Astrocyte of the cerebellum (primary cell): ENCODE measurements around the gene LIPI.

Source experiments
- DNase-seq: peaks from one replicate; pipeline ENCODE4 v3.0.0-alpha.2; 2011; ENCODE audit warnings: low read depth
- H3K4me3 ChIP-seq: 2 replicates; pipeline ENCODE4 v1.5.1; 2011; ENCODE audit warnings: mild to moderate bottlenecking, low read depth, low read length, moderate library complexity
- CTCF ChIP-seq: IDR thresholded peaks from 2 replicates; pipeline ENCODE4 v1.5.1; 2012; ENCODE audit warnings: low read length, low read depth, moderate library complexity, mild to moderate bottlenecking; ENCODE audit errors: missing control alignments
- in situ Hi-C: cut with HindIII; loops from 2 replicates; pipeline ENCODE4 v1.10.0; 2017; ENCODE audit warnings: low sequenced_read_pairs

The LIPI gene

DNA sequence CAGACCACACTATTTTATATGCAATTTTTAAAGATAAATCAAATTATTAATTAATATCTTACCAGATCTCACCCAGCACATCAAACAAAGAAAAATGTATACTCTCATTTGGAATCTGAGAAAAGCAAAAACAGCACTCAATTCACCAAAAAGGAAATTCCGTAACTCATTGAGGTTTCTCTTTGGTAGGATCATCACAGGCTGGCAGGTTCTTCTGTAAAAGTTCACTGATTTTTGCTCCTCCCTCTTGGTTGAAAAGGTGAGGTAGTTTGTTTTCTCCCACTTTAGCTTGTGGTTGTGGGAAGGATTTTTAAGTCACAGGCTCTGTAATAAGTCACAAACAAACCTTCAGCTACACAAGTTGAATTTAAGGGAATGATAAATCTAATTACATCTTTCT lies at the start of gene LIPI:
Gene LIPI, minus strand, starts transcription at position 218 of the 400 bp plus-strand sequence. Its CDS starts 110 bp downstream, at position 108.
- no peak within 1 kb of the TSS for H3K4me3 ChIP-seq
- DNase-seq = no peak
- in situ Hi-C loops = no loop called here
- TF ChIP-seq CTCF = no peak

- no peak for TF ChIP-seq CTCF
- H3K4me3 ChIP-seq = no peak overlapping the region
- in situ Hi-C loops = no loop called here
- DNase-seq = no peak
Measured at GRCh38 chr21:14260174-14260764, 49.5 kb upstream of the LIPI start.

GRCh38 chr21:14259747-14260146 lies 49.0 kb upstream of the LIPI start:
- TF ChIP-seq CTCF = peak; percentile 38
- peak; percentile 46 for DNase-seq
- no peak overlapping the region for H3K4me3 ChIP-seq
- in situ Hi-C loops = no loop called here

DNA sequence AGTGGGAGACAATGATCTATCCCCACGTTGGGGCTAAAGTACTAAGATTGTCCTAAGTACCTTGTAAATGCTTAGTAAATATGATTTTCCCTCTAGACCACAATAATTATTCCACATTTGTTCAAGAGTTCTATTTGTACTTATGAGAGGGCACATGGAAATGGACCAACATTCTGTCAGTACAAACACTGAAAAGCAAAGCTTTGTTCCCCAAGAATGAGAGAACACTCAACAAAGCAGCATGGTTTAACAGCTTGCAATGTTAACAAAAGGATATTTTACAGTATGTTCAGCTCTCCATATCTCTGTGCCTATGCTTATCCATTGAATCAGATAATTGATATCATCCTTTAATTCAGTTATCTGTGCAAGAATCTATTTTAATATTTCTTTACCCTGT lies 40.6 kb upstream of the LIPI start:
- no peak for DNase-seq
- in situ Hi-C loops = no loop called here
- H3K4me3 ChIP-seq = no peak overlapping the region
- TF ChIP-seq CTCF = no peak

DNA sequence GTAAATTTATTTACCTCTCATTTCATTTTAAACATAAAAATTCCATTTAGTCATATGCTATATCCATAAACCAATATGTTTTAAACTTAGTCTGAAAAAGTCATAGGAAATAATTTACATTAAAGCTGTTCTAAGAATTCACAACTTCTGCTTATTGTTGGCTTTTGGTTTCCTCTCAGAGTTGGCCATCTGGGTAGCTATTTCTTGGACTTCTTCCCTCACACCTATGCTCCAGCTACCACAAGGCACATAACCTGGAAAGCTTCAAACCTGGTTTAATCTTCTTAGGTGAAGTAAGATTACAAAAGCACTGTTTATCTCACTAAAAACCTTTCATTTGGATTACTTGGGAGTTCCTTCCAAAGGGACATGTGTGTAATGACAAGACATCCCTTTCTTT lies 35.0 kb upstream of the LIPI start:
- TF ChIP-seq CTCF = no peak
- in situ Hi-C loops = no loop called here
- H3K4me3 ChIP-seq = no peak overlapping the region
- DNase-seq = no peak

DNA sequence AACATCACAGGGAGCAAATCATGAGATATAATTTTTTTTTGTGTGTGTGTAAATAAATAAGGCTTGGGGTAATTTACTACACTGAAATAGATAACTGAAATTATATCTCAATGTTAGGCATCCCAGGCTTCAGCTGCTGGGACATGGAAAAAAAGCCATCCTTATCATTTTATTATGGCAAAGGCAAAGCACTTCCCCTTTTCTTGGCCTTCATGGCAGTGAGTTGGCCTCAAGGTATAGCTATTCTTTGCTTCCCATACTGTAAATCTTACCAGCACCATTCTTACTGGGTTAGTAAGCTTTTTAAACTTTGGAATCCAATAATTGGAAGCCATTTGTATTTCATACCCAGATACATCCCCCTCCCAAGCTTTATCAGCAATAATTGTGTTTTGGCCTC lies 34.2 kb upstream of the LIPI start:
- in situ Hi-C loops = no loop called here
- TF ChIP-seq CTCF = no peak
- H3K4me3 ChIP-seq = no peak overlapping the region
- DNase-seq = no peak

DNA sequence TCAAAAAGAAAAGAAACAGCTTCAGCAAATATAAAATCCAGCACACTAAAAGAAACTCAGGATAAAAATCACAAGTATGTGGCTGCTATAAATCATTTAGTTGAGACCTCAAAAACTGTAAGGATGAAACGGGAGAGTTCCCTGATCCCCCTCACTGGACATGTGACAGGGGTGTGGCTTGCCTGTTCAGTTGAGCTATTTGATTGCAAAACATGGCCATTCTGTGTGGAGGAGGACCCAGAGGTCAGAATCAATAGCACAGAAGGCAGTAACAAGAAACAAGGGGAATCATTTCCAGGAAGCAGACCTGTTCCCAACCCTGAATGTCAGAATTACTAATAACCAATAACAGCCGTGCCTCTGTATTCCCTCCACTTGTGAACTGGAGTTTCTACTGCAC lies 33.1 kb upstream of the LIPI start:
- no peak for TF ChIP-seq CTCF
- no peak for DNase-seq
- H3K4me3 ChIP-seq = no peak overlapping the region
- in situ Hi-C loops = no loop called here
